H1 (cell line): ENCODE data around the gene SLC35E3. TPM values are rescaled to one million over a fixed set of nuclear protein-coding genes. Genes with fewer than 3 reads are reported as not detected.
A peak's percentile ranks its signal among the peaks of the same experiment; 100 is the strongest.

Experiments used
- ATF2 ChIP-seq: IDR thresholded peaks from 2 replicates; pipeline ENCODE4 v1.6.1; 2012; ENCODE audit warnings: low read length, inconsistent platforms
- BACH1 ChIP-seq: IDR thresholded peaks from 2 replicates; pipeline ENCODE4 v1.6.1; 2012; ENCODE audit warnings: low read length, improper control_type of control experiment
- BCL11A ChIP-seq, 2 experiments: IDR thresholded peaks; one replicate each; pipeline ENCODE4 v1.6.1; 2011; ENCODE audit warnings: low read depth in 2 of 2, low read length in 2 of 2, mild to moderate bottlenecking in 2 of 2
- BRCA1 ChIP-seq: IDR thresholded peaks from 2 replicates; pipeline ENCODE4 v1.6.1; 2012; ENCODE audit warnings: low read depth, low read length, improper control_type of control experiment
- CBX5 ChIP-seq: fragments of 300-800, 300-1000 bp; sonication (generic); IDR thresholded peaks from 2 replicates; pipeline ENCODE4 v1.7.1; 2016; ENCODE audit warnings: antibody characterized with exemption, low read length, low read depth
- CEBPB ChIP-seq: IDR thresholded peaks from 2 replicates; pipeline ENCODE4 v1.6.1; 2012; ENCODE audit warnings: low read depth, low read length
- CREB1 ChIP-seq: IDR thresholded peaks from 2 replicates; pipeline ENCODE4 v1.6.1; 2012; ENCODE audit warnings: inconsistent platforms
- CTBP2 ChIP-seq: IDR thresholded peaks from 2 replicates; pipeline ENCODE4 v1.7.0; 2011; ENCODE audit warnings: borderline replicate concordance, mild to moderate bottlenecking, moderate library complexity, mixed read lengths, low read length; ENCODE audit not compliant: insufficient read depth, insufficient read length
- E2F6 ChIP-seq: IDR thresholded peaks from 2 replicates; pipeline ENCODE4 v1.6.1; 2012; ENCODE audit warnings: inconsistent platforms
- EP300 ChIP-seq, 2 experiments: IDR thresholded peaks; 1 replicate in 1 of 2; 2 replicates in 1 of 2; pipeline ENCODE4 v1.6.1; 2011 to 2012; ENCODE audit warnings: low read depth in 2 of 2, low read length in 2 of 2, mild to moderate bottlenecking in 2 of 2, borderline replicate concordance in 1 of 2, inconsistent platforms in 1 of 2, moderate library complexity in 1 of 2
- FOSL1 ChIP-seq: IDR thresholded peaks from 2 replicates; pipeline ENCODE4 v1.6.1; 2011; ENCODE audit warnings: mild to moderate bottlenecking, low read depth, low read length, moderate library complexity; ENCODE audit not compliant: insufficient read depth
- GABPA ChIP-seq: IDR thresholded peaks from 2 replicates; pipeline ENCODE4 v1.6.1; 2011; ENCODE audit warnings: mild to moderate bottlenecking, low read length, moderate library complexity, borderline replicate concordance; ENCODE audit not compliant: insufficient read depth
- JUND ChIP-seq: IDR thresholded peaks from 2 replicates; pipeline ENCODE4 v1.6.1; 2011; ENCODE audit warnings: mild to moderate bottlenecking, improper control_type of control experiment, low read length
- KDM1A ChIP-seq: fragments of 200-600, 300-600 bp; sonication (generic); IDR thresholded peaks from 2 replicates; pipeline ENCODE4 v1.7.1; 2016; ENCODE audit warnings: mild to moderate bottlenecking, low read length, borderline replicate concordance
- POLR2A ChIP-seq, 2 experiments: IDR thresholded peaks; 1 replicate in 1 of 2; 2 replicates in 1 of 2; pipeline ENCODE4 v1.6.1; 2011; ENCODE audit warnings: low read depth in 2 of 2, low read length in 2 of 2, mild to moderate bottlenecking in 2 of 2; ENCODE audit errors: control extremely low read depth in 1 of 2
- POLR2AphosphoS5 ChIP-seq: IDR thresholded peaks from 2 replicates; pipeline ENCODE4 v1.6.1; 2011; ENCODE audit warnings: low read depth, low read length
- POU5F1 ChIP-seq: IDR thresholded peaks from 2 replicates; pipeline ENCODE4 v1.6.1; 2011; ENCODE audit warnings: low read depth, mild to moderate bottlenecking, low read length, moderate library complexity
- SRF ChIP-seq: IDR thresholded peaks from 2 replicates; pipeline ENCODE4 v1.6.1; 2011; ENCODE audit warnings: mild to moderate bottlenecking, low read depth, low read length, moderate library complexity
- SUZ12 ChIP-seq: fragments of 200-600 bp; sonication (generic); IDR thresholded peaks from 2 replicates; pipeline ENCODE4 v1.6.1; 2012; ENCODE audit warnings: mild to moderate bottlenecking, inconsistent platforms, low read length, moderate library complexity, mixed read lengths
- TAF7 ChIP-seq: optimal IDR thresholded peaks from 2 replicates; pipeline ENCODE3; 2011; ENCODE audit warnings: low read depth, mild to moderate bottlenecking, inconsistent platforms, low read length, moderate library complexity, borderline replicate concordance
- TCF12 ChIP-seq: IDR thresholded peaks from 2 replicates; pipeline ENCODE4 v1.6.1; 2011; ENCODE audit warnings: low read depth, mild to moderate bottlenecking, low read length
- TEAD4 ChIP-seq: IDR thresholded peaks from 2 replicates; pipeline ENCODE4 v1.6.1; 2012; ENCODE audit warnings: low read depth, low read length, inconsistent platforms, mixed read lengths
- polyA plus RNA-seq, 7 experiments: library from polyadenylated mRNA; depleted of rRNA in 3 of 7; stranded (reverse) in 5 of 7; unstranded in 2 of 7; fragments of >200 nt in 5 of 7; fragments of 200-250 nt in 2 of 7; gene quantifications; 1 replicate in 5 of 7; 2 replicates in 1 of 7; 4 replicates in 1 of 7; pipeline versions ENCODE4 v1.2.1 to v1.2.3, GENCODE V29; 2011 to 2013; ENCODE audit warnings: missing spikeins in 2 of 7, mixed read lengths in 2 of 7
- total RNA-seq: library from RNA; stranded (reverse); fragmentation: NEBNext Ultra II Directional; extraction: Animal tissue kit (Norgen Biotek cat#: 25700); gene quantifications from 2 replicates; pipeline ENCODE4 v1.2.1, GENCODE V29; 2021

Gene SLC35E3
- total and polyA plus RNA-seq, 2 of the 8 experiments (the other 6 are each of a cell fraction or from before 2014, with no cell fraction given): 10.0 to 10.9 TPM

- TF ChIP-seq TEAD4: 0 out of 2 replicates have a peak, but pooled peaks have one; percentile 2
- no peak for TF ChIP-seq BRCA1
- TF ChIP-seq JUND: no peak
- no peak for TF ChIP-seq POU5F1
- no peak for TF ChIP-seq CBX5
- TF ChIP-seq ATF2: no peak
- 0 out of 2 replicates have a peak, but pooled peaks have one; percentile 58 for TF ChIP-seq CREB1
- TF ChIP-seq GABPA: no peak
- TF ChIP-seq CTBP2: no peak
- TF ChIP-seq SUZ12: no peak
- TF ChIP-seq BACH1: no peak
- no peak for TF ChIP-seq EP300 (IDR thresholded peaks at IDR 0.05; ENCODE audit: borderline replicate concordance in 1 of 2, low read depth in 2 of 2, low read length in 2 of 2)
- TF ChIP-seq TCF12: 0 out of 2 replicates have a peak, but pooled peaks have one; percentile 13
- no peak for TF ChIP-seq CEBPB
- peak; percentile 82 for TF ChIP-seq TAF7
- no peak for TF ChIP-seq FOSL1
- TF ChIP-seq POLR2AphosphoS5: peak; percentile 93; the same call in 1 of the 2 replicates
- TF ChIP-seq POLR2A (IDR thresholded peaks at IDR 0.05; ENCODE audit: control extremely low read depth in 1 of 2, low read depth in 2 of 2, low read length in 2 of 2): peak; percentile 90
- peak; percentile 76; the same call in 1 of the 2 replicates for TF ChIP-seq E2F6
- TF ChIP-seq SRF: no peak
- TF ChIP-seq BCL11A (IDR thresholded peaks at IDR 0.05; ENCODE audit: low read depth in 2 of 2, low read length in 2 of 2): no peak
- TF ChIP-seq KDM1A: no peak
Observed at GRCh38 chr12:68807576-68808387, 61.8 kb downstream of the SLC35E3 start, which contains the start of gene MDM2 (continued).
